AG09319 (cell line): Measurements from ENCODE around the gene AHNAK2.

ENCODE experiments used
- DNase-seq: peaks from one replicate; pipeline ENCODE4 v3.0.0-alpha.2; 2010; ENCODE audit warnings: low read depth; ENCODE audit errors: extremely low read depth
- TF ChIP-seq, protein P1 (sequence below): IDR thresholded peaks from 2 replicates; pipeline ENCODE4 v1.5.1; 2011; ENCODE audit warnings: low read depth, mild to moderate bottlenecking, inconsistent platforms, low read length, moderate library complexity

AHNAK2 gene

GRCh38 chr14:104991896-104992230, 13.7 kb upstream of the AHNAK2 start:
- TF ChIP-seq, protein P1, sequence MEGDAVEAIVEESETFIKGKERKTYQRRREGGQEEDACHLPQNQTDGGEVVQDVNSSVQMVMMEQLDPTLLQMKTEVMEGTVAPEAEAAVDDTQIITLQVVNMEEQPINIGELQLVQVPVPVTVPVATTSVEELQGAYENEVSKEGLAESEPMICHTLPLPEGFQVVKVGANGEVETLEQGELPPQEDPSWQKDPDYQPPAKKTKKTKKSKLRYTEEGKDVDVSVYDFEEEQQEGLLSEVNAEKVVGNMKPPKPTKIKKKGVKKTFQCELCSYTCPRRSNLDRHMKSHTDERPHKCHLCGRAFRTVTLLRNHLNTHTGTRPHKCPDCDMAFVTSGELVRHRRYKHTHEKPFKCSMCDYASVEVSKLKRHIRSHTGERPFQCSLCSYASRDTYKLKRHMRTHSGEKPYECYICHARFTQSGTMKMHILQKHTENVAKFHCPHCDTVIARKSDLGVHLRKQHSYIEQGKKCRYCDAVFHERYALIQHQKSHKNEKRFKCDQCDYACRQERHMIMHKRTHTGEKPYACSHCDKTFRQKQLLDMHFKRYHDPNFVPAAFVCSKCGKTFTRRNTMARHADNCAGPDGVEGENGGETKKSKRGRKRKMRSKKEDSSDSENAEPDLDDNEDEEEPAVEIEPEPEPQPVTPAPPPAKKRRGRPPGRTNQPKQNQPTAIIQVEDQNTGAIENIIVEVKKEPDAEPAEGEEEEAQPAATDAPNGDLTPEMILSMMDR = no peak

DNA sequence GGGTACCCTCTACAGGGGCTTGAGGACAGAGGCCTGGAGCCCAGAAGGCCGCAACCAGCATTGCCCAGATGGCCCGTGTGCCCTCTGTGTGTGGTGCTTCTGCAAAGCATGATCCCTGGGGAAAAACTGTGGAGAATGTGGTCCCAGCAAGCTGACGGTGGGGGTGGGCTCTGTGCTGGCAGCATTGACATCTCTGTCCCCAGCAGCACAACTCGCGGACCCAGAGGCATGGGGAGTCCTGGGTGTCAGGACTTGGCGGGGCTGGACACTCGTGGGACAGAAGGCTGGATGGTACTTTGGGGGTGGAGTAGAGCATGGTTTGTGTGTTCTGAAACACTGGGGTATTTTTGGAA, 11.8 kb upstream of the AHNAK2 start:
- TF ChIP-seq, protein P1 = no peak
- no peak for DNase-seq

More at GRCh38 chr14:104991896-104992230, 13.7 kb upstream of the AHNAK2 start:
- DNase-seq = no peak

- TF ChIP-seq, protein P1 = no peak
Observed at GRCh38 chr14:104989236-104989950, 11.2 kb upstream of the AHNAK2 start.

DNA sequence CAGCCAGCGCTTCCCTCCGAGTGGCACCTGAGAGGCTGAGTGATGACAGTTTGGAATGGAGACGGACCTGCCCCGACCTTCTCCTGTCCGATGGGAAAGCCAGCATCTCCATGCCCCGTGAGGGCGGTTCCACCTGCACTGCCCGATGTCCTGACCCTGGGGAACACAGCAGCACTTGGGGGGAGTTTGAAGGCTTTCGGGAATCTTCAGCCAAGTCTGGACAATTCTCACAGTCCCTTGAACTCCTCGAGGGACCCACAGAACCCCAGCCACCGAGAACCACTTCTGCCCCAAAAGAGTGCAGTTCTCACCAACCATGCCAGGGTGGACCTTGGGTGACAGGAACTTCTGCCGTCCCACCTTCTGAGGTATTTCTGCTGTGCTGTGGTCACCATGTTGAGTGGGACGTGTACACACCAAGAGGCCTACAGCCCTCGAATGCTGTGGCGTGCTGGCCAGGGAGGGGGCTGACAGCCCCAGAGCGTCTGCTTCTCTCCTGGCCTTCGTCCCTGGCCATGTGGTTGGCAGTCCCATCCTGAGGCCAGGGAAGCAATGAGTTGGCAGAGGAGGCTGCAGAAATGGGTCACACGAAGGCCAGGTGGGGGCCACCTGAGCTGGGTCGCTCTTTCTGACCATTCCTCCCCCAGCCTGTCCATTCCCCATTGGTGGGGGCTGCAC, 8.5 kb upstream of the AHNAK2 start:
- TF ChIP-seq, protein P1 = no peak

More at GRCh38 chr14:104989236-104989950, 11.2 kb upstream of the AHNAK2 start:
- no peak for DNase-seq

DNA sequence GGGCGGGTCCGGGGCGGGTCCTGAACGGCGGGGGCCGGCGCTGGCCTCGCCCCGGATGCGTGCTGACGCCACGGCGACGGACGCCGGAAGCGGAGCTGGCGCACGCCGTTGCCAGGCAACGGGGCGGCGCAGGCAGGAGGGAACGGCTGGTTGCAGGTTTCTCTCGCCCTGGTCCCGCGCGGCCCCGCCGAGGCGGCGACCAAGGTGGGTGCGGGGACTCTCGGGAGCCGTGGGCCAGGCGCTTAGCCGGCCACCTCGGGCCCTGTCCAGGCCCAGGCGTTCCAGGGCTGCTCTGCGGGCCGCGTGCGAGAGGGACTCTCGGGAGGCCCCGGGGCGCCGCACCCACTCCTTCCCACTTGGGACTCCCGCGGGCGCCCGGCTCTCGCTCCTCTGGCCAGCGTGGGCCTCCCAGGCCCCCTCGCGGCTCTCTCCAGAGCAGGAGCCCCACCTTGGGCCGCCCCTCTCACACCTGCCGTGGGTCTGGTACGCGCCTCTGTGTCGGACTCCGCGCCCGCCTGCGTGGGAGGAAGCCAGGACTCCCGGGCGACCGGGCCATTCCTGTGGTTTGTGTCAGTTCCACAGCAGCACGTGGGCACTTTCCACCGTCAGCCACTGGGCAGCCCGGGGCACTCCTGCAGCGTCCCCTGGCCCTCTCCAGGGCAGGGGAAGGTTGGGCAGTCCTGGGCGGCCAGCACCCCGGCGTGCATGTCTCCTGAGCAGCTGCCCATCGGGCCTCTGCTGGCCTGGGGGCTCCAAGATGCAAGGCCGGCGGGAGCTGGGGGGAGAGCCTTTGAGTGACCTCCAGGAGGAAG, 7.7 kb upstream of the AHNAK2 start, which contains the start of gene CLBA1:
Gene CLBA1 (plus strand): TSS at position 114 of the 812 bp plus-strand sequence. CDS start 644 bp downstream, at position 758.
- DNase-seq = peak; percentile 75
- TF ChIP-seq, protein P1 = no peak

More for the DNA sequence above, 8.5 kb upstream of the AHNAK2 start:
- no peak for DNase-seq

DNA sequence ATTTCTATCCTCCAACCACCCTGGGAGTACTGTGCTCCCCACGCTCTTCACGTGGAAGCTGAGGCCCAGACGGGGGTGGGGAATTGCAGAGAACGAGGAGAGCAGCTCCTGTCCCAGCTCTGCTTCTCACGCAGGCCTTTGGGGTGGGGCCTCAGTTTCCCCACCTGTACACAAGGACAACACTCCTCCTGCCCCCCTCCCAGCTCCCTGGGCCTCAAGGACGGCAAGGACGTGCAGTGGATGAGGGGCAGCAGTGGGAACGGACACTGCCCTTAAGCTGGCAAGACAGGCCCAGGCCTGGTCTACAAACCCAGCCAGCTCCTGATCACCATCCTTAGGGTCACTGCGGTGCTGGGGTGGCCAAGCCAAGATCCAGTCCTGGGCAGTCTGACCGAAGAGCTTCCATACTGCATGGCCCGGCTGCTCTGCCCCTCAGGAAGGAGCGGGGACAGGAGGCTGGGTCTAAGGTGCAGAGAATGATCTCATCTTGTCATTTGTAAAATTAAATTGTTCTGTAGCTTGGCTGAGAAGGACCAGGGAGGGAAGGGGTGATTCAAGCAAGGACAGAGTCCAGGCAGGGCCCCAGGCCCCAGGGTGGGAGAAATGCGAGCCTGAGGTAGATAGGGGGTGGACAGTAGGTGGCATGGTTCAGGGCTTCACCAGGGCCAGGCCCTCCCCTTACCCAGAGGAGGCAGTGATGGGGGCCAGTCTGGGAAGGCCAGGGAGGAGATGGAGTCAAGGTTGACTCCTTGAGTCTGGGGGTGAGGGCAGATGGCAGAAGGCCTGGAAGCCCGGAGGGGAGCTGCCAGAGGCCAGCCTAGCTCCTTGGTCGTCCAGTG, 6.1 kb upstream of the AHNAK2 start:
- TF ChIP-seq, protein P1 = no peak
- no peak for DNase-seq
